Middle frontal gyrus (tissue), 1 donor: ENCODE data around the gene TEKT2.

ENCODE experiments used
- DNase-seq: peaks from one replicate; pipeline ENCODE4 v3.0.0-alpha.2; 2015; ENCODE audit warnings: low spot score; ENCODE audit errors: extremely low spot score

Gene TEKT2

GRCh38 chr1:36083635-36084496 lies at the start of gene TEKT2:
TEKT2 (plus strand) TSS chr1:36084094; CDS start chr1:36084922, 828 bp downstream.
- DNase-seq = no peak

- DNase-seq = no peak
Observed at GRCh38 chr1:36034692-36035091, 49.2 kb upstream of the TEKT2 start.

- DNase-seq = no peak
Observed at GRCh38 chr1:36035154-36035553, 48.7 kb upstream of the TEKT2 start.

GRCh38 chr1:36040238-36040637 lies 43.7 kb upstream of the TEKT2 start:
- DNase-seq = no peak

- no peak for DNase-seq
Observed at GRCh38 chr1:36051821-36052220, 32.1 kb upstream of the TEKT2 start.

- no peak for DNase-seq
Observed at GRCh38 chr1:36053978-36054377, 29.9 kb upstream of the TEKT2 start.

GRCh38 chr1:36055706-36056105 lies 28.2 kb upstream of the TEKT2 start:
- no peak for DNase-seq

- no peak for DNase-seq
Observed at GRCh38 chr1:36062315-36062714, 21.6 kb upstream of the TEKT2 start.

GRCh38 chr1:36067871-36068270 lies 16.0 kb upstream of the TEKT2 start:
- no peak for DNase-seq

GRCh38 chr1:36068866-36069265 lies 15.0 kb upstream of the TEKT2 start:
- no peak for DNase-seq

- DNase-seq = no peak
Observed at GRCh38 chr1:36070349-36070748, 13.5 kb upstream of the TEKT2 start.

- DNase-seq = no peak
Observed at GRCh38 chr1:36076979-36077573, 6.8 kb upstream of the TEKT2 start.

GRCh38 chr1:36080236-36080635 lies 3.7 kb upstream of the TEKT2 start:
- no peak for DNase-seq

- no peak for DNase-seq
Observed at GRCh38 chr1:36080801-36081200, 3.1 kb upstream of the TEKT2 start.

- DNase-seq = no peak
Observed at GRCh38 chr1:36081926-36082485, 1.9 kb upstream of the TEKT2 start.

GRCh38 chr1:36083219-36083618 lies 675 bp upstream of the TEKT2 start:
- no peak for DNase-seq

- DNase-seq = no peak
Observed at GRCh38 chr1:36084497-36085115, 712 bp downstream of the TEKT2 start.

GRCh38 chr1:36085126-36085525 lies 1.2 kb downstream of the TEKT2 start:
- no peak for DNase-seq

- no peak for DNase-seq
Observed at GRCh38 chr1:36085686-36086526, 2.0 kb downstream of the TEKT2 start.

GRCh38 chr1:36086529-36087232 lies 2.8 kb downstream of the TEKT2 start:
- no peak for DNase-seq
